Measurements from ENCODE around the gene USP10.

The USP10 gene

DNA sequence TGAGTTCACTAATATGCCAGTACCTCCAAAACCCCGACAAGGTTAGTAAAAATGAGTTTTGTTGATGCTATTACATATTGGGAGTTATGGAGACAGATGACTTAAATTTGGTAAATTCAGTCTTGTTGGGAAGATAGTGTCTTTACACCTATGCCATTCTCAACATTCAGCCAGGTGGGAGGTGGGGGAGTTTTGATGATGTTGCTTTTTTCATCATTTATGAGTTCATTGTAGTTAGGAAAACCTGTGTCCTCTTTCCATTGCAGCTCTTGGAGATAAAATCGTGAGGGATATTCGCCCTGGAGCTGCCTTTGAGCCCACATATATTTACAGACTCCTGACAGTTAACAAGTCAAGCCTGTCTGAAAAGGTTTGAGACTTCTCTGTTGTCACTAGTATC, 60.1 kb downstream of the USP10 start:
- TF ChIP-seq EZH2phosphoT487 (IDR thresholded peaks at IDR 0.05; ENCODE audit: borderline replicate concordance): no peak
- TF ChIP-seq, protein P1, sequence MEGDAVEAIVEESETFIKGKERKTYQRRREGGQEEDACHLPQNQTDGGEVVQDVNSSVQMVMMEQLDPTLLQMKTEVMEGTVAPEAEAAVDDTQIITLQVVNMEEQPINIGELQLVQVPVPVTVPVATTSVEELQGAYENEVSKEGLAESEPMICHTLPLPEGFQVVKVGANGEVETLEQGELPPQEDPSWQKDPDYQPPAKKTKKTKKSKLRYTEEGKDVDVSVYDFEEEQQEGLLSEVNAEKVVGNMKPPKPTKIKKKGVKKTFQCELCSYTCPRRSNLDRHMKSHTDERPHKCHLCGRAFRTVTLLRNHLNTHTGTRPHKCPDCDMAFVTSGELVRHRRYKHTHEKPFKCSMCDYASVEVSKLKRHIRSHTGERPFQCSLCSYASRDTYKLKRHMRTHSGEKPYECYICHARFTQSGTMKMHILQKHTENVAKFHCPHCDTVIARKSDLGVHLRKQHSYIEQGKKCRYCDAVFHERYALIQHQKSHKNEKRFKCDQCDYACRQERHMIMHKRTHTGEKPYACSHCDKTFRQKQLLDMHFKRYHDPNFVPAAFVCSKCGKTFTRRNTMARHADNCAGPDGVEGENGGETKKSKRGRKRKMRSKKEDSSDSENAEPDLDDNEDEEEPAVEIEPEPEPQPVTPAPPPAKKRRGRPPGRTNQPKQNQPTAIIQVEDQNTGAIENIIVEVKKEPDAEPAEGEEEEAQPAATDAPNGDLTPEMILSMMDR (conservative IDR thresholded peaks at IDR 0.05; ENCODE audit: low read length): no peak

DNA sequence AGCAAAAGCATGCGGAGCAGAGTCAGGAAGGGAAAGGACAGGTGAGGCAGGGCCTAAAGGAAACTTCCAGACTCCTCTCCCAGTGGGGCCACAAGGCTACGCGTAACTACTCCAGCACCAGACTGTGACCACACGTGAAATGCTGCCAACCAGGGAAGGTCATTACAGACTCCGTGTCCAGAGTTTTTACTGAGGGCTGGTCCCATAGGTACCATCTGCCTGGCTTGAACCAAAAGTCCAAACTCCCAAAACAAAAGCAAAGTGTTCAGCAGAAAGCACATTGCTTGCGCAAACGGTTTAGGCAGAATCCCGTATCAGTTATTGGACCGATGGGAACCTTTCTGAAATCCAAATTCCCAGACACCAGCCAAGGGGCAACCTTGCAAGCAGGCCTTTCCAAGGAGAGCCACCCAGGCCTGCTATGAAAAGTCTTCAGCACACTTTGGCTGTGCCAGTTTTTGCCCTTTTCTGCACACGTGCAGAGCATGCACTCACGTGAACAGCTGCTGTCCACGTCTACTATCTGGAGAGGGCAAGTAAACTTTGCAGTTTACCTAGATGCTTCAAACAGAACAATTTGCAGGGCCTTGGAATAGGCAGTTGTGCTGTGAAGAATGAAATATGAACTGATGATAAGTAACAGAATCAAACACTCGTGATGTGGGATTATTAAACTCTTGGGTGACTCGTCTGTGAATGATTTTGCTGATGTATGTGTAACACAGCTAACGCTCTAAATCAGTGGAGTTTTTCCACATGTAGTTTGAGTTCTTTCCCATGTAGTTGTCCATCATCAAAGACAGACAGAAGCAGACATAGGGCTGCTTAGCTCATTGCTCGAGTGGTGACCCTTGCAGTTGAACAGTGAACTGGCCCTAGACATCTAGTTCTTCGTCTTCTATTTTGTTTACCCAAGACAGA, 61.9 kb downstream of the USP10 start:
- Histone ChIP-seq H3K79me2 (ENCODE audit: insufficient read depth, low read length) (peaks cover 39% of the 10 kb centered on the region), H3K9me2 (replicated peaks; ENCODE audit: low read depth, low read length) (no peaks in the 10 kb centered on the region), H3F3A (ENCODE audit: low read depth) (peaks cover 10% of the 10 kb centered on the region), H2AFZ (ENCODE audit: low read length) (no peak overlapping the region), H4K20me1 (ENCODE audit: insufficient read depth, low read length, poor library complexity, severe bottlenecking) (no peaks in the 10 kb centered on the region), H3K4me3 (ENCODE audit: low read length, poor library complexity, severe bottlenecking) (no peak overlapping the region), H3K9me3 (ENCODE audit: insufficient read depth, low read depth, low read length) (no peaks in the 10 kb centered on the region), H3K9ac (ENCODE audit: low read depth, low read length, poor library complexity, severe bottlenecking) (no peak overlapping the region), H3K27me3 (ENCODE audit: insufficient read depth, low read length, poor library complexity, severe bottlenecking) (no peaks in the 10 kb centered on the region), H3K4me2 (ENCODE audit: low read depth, low read length, poor library complexity, severe bottlenecking) (no peak overlapping the region), H3K36me3 (ENCODE audit: insufficient read depth, low read length) (peaks cover 60% of the 10 kb centered on the region), H3K4me1 (ENCODE audit: insufficient read depth, low read length, poor library complexity, severe bottlenecking) (peaks cover 42% of the 10 kb centered on the region)
- no peak for TF ChIP-seq EZH2phosphoT487 (IDR thresholded peaks at IDR 0.05; ENCODE audit: borderline replicate concordance)

More for the DNA sequence above, 60.1 kb downstream of the USP10 start:
- H3K9ac ChIP-seq (ENCODE audit: low read depth, low read length, poor library complexity, severe bottlenecking): peak overlapping the region; percentile 40
- H3K4me3 ChIP-seq (ENCODE audit: low read length, poor library complexity, severe bottlenecking): peak overlapping the region; percentile 57
- peaks cover 43% of the 10 kb centered on the region; the same call in 1 of the 2 replicates for H3K36me3 ChIP-seq (ENCODE audit: insufficient read depth, low read length)
- no peaks in the 10 kb centered on the region for H3K27me3 ChIP-seq (ENCODE audit: insufficient read depth, low read length, poor library complexity, severe bottlenecking)
- peaks cover 47% of the 10 kb centered on the region for H3K4me1 ChIP-seq (ENCODE audit: insufficient read depth, low read length, poor library complexity, severe bottlenecking)
- peaks cover 57% of the 10 kb centered on the region for H3K79me2 ChIP-seq (ENCODE audit: insufficient read depth, low read length)
- H3K9me2 ChIP-seq (replicated peaks; ENCODE audit: low read depth, low read length): no peaks in the 10 kb centered on the region
- H3K9me3 ChIP-seq (ENCODE audit: insufficient read depth, low read depth, low read length): no peaks in the 10 kb centered on the region
- H3K4me2 ChIP-seq (ENCODE audit: low read depth, low read length, poor library complexity, severe bottlenecking): peak overlapping the region; percentile 85
- peaks cover 10% of the 10 kb centered on the region for H3F3A ChIP-seq (ENCODE audit: low read depth)
- no peak overlapping the region for H2AFZ ChIP-seq (ENCODE audit: low read length)
- H4K20me1 ChIP-seq (ENCODE audit: insufficient read depth, low read length, poor library complexity, severe bottlenecking): no peaks in the 10 kb centered on the region

DNA sequence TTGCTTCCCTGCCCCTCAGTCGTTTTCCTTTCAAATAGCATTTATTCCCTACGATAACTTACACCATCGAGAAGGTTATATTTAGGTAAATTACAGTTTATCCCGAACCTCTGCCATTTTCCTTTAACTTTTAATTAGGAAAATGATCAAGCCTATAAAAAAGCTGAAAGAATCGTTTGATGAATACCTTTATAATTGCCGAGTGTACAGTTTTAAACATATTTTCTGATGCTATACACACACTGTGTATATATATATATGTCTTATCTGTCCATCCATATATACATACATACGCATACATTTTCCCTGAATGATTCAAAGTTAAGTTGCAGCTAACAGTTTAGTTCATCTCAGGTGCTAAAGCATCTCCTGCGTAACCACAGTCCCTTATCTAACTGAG, 63.4 kb downstream of the USP10 start:
- Histone ChIP-seq H3K9ac (ENCODE audit: low read depth, low read length, poor library complexity, severe bottlenecking) (no peak overlapping the region), H3F3A (ENCODE audit: low read depth) (peaks cover 6% of the 10 kb centered on the region), H3K4me1 (ENCODE audit: insufficient read depth, low read length, poor library complexity, severe bottlenecking) (peaks cover 29% of the 10 kb centered on the region), H3K27me3 (ENCODE audit: insufficient read depth, low read length, poor library complexity, severe bottlenecking) (no peaks in the 10 kb centered on the region), H3K4me3 (ENCODE audit: low read length, poor library complexity, severe bottlenecking) (no peak overlapping the region), H3K4me2 (ENCODE audit: low read depth, low read length, poor library complexity, severe bottlenecking) (no peak overlapping the region), H2AFZ (ENCODE audit: low read length) (no peak overlapping the region), H3K9me2 (replicated peaks; ENCODE audit: low read depth, low read length) (no peaks in the 10 kb centered on the region), H4K20me1 (ENCODE audit: insufficient read depth, low read length, poor library complexity, severe bottlenecking) (no peaks in the 10 kb centered on the region), H3K9me3 (ENCODE audit: insufficient read depth, low read depth, low read length) (no peaks in the 10 kb centered on the region), H3K36me3 (ENCODE audit: insufficient read depth, low read length) (peaks cover 71% of the 10 kb centered on the region), H3K79me2 (ENCODE audit: insufficient read depth, low read length) (peaks cover 25% of the 10 kb centered on the region)
- no peak for TF ChIP-seq EZH2phosphoT487 (IDR thresholded peaks at IDR 0.05; ENCODE audit: borderline replicate concordance)
- TF ChIP-seq, protein P1 (conservative IDR thresholded peaks at IDR 0.05; ENCODE audit: low read length): no peak

All from Loucy (cell line).